LNCaP clone FGC (cell line): ENCODE measurements around the gene URI1.
"Not testable (repeated sequence)": the region's sequence is repeated elsewhere in the genome, so short reads cannot be mapped to it uniquely, and the experiment has no call there.

Source experiments
- DNase-seq: peaks from one replicate; pipeline ENCODE4 v3.0.0-alpha.2; 2011; ENCODE audit warnings: low read depth
- H3K4me3 ChIP-seq: 2 replicates; pipeline ENCODE4 v1.5.1; 2011; ENCODE audit warnings: mild to moderate bottlenecking, low read depth, low read length, control low read depth
- TF ChIP-seq, protein P1 (sequence below): IDR thresholded peaks from 2 replicates; pipeline ENCODE4 v1.5.1; 2012; ENCODE audit warnings: mild to moderate bottlenecking; ENCODE audit not compliant: control insufficient read depth, insufficient read depth; ENCODE audit errors: extremely low read depth

Gene URI1

DNA sequence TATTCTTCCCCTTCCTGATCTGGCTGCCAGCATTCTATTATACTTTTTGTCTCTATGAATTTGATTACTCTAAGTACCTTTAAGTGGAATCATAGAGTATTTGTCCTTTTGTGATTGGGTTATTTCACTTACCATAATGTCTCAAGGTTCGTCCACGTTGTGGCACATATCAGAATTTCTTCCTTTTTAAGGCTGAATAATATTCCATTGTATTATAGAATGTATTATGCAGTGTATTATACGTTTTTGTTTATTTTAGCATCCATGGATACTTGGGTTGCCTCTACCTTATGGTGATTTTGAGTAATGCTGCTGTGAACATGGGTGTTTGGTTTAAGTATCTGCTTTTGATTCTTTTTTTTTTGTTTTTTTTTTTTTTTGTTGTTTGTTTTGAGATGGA, 19.3 kb downstream of the URI1 start:
- H3K4me3 ChIP-seq = no peak overlapping the region
- TF ChIP-seq, protein P1, sequence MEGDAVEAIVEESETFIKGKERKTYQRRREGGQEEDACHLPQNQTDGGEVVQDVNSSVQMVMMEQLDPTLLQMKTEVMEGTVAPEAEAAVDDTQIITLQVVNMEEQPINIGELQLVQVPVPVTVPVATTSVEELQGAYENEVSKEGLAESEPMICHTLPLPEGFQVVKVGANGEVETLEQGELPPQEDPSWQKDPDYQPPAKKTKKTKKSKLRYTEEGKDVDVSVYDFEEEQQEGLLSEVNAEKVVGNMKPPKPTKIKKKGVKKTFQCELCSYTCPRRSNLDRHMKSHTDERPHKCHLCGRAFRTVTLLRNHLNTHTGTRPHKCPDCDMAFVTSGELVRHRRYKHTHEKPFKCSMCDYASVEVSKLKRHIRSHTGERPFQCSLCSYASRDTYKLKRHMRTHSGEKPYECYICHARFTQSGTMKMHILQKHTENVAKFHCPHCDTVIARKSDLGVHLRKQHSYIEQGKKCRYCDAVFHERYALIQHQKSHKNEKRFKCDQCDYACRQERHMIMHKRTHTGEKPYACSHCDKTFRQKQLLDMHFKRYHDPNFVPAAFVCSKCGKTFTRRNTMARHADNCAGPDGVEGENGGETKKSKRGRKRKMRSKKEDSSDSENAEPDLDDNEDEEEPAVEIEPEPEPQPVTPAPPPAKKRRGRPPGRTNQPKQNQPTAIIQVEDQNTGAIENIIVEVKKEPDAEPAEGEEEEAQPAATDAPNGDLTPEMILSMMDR = no peak
- no peak for DNase-seq

DNA sequence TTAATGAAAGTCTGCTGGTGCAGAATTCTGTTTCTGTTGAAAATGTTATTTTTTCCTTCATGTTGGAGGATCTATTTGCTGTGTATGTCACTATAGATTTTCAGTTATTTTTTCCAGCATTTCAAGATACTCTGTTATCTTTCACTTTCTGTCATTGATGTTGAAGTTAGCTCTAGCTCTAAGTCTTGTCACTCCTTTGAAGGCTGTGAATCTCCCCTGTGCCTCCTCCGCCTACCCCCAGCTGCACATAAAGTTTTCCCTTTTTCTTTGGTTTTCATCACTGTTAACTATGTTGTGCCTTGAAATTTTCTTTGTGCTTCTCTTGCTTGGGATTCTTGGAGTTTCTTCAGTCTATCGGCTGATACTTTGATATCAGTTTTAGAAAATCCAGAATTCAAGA, 20.8 kb downstream of the URI1 start:
- TF ChIP-seq, protein P1 = no peak
- no peak overlapping the region for H3K4me3 ChIP-seq
- DNase-seq = no peak

DNA sequence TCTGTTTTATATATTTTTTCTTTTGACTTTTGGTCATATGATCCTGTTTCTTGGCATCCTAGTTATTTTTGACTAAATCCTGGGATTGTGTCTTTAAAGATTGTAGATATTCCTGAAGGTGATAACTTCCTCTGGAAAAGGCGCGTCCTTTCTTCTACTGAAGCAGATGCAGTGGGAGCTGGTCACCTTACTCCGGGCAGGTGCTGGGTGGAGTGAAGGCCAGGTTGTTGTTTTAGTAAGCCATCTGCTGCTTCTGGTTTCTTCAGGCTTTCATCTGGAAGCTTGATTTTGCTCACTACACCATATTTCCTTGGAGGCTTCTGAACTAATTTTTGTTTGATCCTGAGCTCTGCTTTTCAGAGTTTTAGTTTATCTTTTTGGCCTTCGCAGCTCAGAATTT, 21.5 kb downstream of the URI1 start:
- H3K4me3 ChIP-seq = no peak overlapping the region
- no peak for DNase-seq
- TF ChIP-seq, protein P1 = no peak

DNA sequence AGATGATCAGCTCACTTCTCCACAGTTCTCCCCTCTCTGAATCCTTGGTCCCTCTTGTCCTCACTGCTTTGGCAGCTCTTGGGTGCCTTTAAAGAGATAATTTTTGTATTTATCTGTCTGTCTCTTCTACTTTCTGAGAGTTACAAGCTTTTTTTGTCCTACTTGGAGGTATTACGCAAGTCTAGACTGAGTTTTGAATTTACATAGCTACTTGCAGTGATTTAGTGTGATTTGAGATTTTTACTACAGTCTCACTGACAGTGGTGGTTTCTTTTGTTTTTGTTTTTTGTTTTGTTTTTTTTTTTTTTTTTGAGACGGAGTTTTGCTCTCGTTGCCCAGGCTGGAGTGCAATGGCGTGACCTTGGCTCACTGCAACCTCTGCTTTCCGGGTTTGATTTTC, 22.1 kb downstream of the URI1 start:
- DNase-seq = no peak
- TF ChIP-seq, protein P1 = no peak
- no peak overlapping the region for H3K4me3 ChIP-seq

DNA sequence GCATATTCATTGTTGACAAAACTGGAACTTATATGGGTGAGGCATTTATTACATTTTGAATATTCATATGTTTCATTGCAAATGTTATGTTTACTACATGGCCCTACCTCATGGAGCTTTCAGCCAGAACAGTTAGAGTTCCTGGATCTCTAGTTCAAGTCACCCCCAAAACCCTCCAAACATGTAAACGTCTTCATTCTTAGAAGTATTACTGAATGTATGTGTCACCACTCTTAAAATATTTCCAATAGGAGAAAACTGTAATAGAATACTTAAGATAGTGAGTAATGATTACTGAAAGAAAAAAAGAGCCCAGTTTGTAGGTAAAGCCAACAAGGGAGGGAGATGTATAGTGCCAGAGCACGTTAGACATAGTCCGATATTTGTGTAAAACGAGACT, 23.5 kb downstream of the URI1 start:
- TF ChIP-seq, protein P1 = no peak
- no peak for DNase-seq
- H3K4me3 ChIP-seq = no peak overlapping the region

DNA sequence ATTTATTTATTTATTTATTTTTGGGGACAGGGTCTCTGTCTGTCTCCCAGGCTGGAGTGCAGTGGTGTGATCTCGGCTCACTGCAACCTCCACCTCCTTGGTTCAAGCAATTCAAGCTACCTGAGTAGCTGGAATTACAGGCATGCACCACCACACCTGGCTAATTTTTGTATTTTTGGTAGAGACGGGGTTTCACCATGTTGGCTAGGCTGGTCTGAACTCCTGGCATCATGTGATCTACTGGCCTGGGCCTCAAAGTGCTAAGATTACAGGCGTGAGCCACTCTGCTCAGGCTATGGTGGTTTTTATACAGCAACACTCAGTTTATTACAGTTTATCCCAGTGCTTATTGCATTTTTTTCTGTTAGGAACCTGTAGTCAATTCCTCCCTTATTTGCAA, 24.1 kb downstream of the URI1 start:
- not testable (repeated sequence) for H3K4me3 ChIP-seq

DNA sequence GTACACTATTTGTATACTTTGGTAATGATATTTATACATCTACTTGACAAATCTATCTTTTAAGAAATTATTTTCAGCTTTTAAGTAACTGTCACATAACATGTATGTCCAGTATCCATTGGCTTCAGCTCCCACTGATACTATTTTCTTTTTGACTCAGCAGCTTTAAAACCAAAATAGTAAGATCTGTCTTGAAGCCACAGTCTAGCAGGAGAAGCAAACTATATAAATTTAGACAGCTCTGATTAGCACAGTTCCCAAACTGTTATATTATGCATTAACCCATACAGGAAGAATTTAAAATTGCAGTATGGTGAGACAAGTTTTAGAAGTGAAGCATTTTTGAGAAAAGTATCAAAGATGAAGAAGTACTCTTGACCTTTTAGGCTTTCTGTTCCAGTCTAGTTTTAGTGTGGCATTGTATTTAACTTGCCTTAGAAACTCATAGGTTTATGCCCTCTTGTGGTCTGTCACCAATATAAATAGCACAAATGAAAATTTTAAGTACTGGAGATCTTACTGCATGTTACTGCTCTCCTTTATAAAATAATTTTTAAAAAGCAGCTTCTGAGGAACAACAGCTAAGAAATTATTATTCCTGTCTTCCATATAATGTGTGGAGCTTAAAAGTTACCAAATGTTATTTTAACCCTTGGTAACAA, 24.7 kb downstream of the URI1 start:
- TF ChIP-seq, protein P1 = peak; percentile 45
- DNase-seq = no peak
- H3K4me3 ChIP-seq = no peak overlapping the region

More for the DNA sequence above, 24.1 kb downstream of the URI1 start:
- not testable (repeated sequence) for DNase-seq
